ENCODE measurements around the gene ZNF611.

- TF ChIP-seq EP300 (conservative IDR thresholded peaks at IDR 0.05; ENCODE audit: poor library complexity, severe bottlenecking) (no peak), CTCF (IDR thresholded peaks at IDR 0.05; ENCODE audit: poor library complexity, severe bottlenecking) (no peak), POLR2AphosphoS5 (IDR thresholded peaks at IDR 0.05) (no peak), RAD21 (conservative IDR thresholded peaks at IDR 0.05) (no peak), EZH2 (IDR thresholded peaks at IDR 0.05; ENCODE audit: borderline replicate concordance, insufficient read depth, low read length, poor library complexity, severe bottlenecking) (no peak)
Observed at GRCh38 chr19:52670046-52670445, 64.8 kb downstream of the ZNF611 start.
